Activated naive CD4-positive, alpha-beta T cell treated with anti-CD3 and anti-CD28 coated beads for 36 hours (primary cell): ENCODE data around the gene GOLT1A. TPM values are rescaled to one million over a fixed set of nuclear protein-coding genes. Genes with fewer than 3 reads are reported as not detected.

Source experiments
- CTCF ChIA-PET: fragments of 350-600 bp; sonication (Branson Sonifier 250); formaldehyde crosslinking; loops from one replicate; lab custom pipeline; 2021; ENCODE audit warnings: antibody characterized with exemption; lab: Charles Lee
- DNase-seq: peaks from one replicate; pipeline ENCODE4 v3.0.0-alpha.2; 2020
- H3K27ac Mint-ChIP-seq: one replicate; pipeline ENCODE4 v1.8.0; 2021; ENCODE audit warnings: mild to moderate bottlenecking, mixed read lengths
- H3K27me3 Mint-ChIP-seq: one replicate; pipeline ENCODE4 v1.8.0; 2021; ENCODE audit warnings: low read depth, mixed read lengths
- H3K36me3 Mint-ChIP-seq: one replicate; pipeline ENCODE4 v1.8.0; 2021; ENCODE audit warnings: low read depth, mixed read lengths
- H3K4me1 Mint-ChIP-seq: one replicate; pipeline ENCODE4 v1.8.0; 2021; ENCODE audit warnings: low read depth, mixed read lengths
- H3K4me3 Mint-ChIP-seq: one replicate; pipeline ENCODE4 v1.8.0; 2021; ENCODE audit warnings: mild to moderate bottlenecking, moderate library complexity, mixed read lengths
- H3K9me3 Mint-ChIP-seq: one replicate; pipeline ENCODE4 v1.8.0; 2021; ENCODE audit warnings: mixed read lengths
- intact Hi-C: fragments of 100-400 bp; cut with micrococcal nuclease; formaldehyde crosslinking; loops from one replicate; pipeline ENCODE4 v1.15.1; 2023
- total RNA-seq, 2 experiments: library from RNA; stranded (reverse); gene quantifications; one replicate each; pipeline ENCODE4 v1.2.3, GENCODE V29; 2021

Gene GOLT1A
- not detected for total RNA-seq

- DNase-seq, result peak; percentile 74
- Mint-ChIP-seq H3K9me3 (no peaks in the 10 kb centered on the region), H3K27ac (no peak within 1 kb of the TSS), H3K4me1 (peaks cover 5% of the 10 kb centered on the region), H3K36me3 (no peaks in the 10 kb centered on the region), H3K27me3 (no peaks in the 10 kb centered on the region), H3K4me3 (peak within 1 kb of the TSS; percentile 20)
- CTCF ChIA-PET, result interaction anchor here (0.6 to 2.0 kb wide), 12 partner anchors 9 to 300 kb away, joined by 3 to 20 read pairs (median 4); partner anchors contain the start of gene PLEKHA6
- intact Hi-C loops, result loop anchor here (1.0 kb wide), 3 partner anchors 149 to 289 kb away; no protein-coding TSS in a partner anchor
Measured at GRCh38 chr1:204213668-204214662, at the start of gene GOLT1A. Gene GOLT1A (minus strand): TSS chr1:204213988. CDS start chr1:204213906, 82 bp downstream.

GRCh38 chr1:204263254-204263910 is 49.6 kb upstream of the GOLT1A start:
- H3K27ac Mint-ChIP-seq, result no peak overlapping the region
- intact Hi-C loops, result no loop called here

GRCh38 chr1:204262506-204263253 is 48.9 kb upstream of the GOLT1A start:
- H3K27me3 Mint-ChIP-seq, result no peaks in the 10 kb centered on the region
- no peak overlapping the region for H3K27ac Mint-ChIP-seq
- H3K4me1 Mint-ChIP-seq, result no peaks in the 10 kb centered on the region
- no peaks in the 10 kb centered on the region for H3K9me3 Mint-ChIP-seq
- intact Hi-C loops, result no loop called here
- CTCF ChIA-PET, result interaction anchor here (0.6 to 1.2 kb wide), 4 partner anchors 9 to 905 kb away, joined by 3 to 6 read pairs (median 3); no protein-coding TSS in a partner anchor
- H3K36me3 Mint-ChIP-seq, result no peaks in the 10 kb centered on the region
- DNase-seq, result no peak
- no peak overlapping the region for H3K4me3 Mint-ChIP-seq

More at GRCh38 chr1:204263254-204263910, 49.6 kb upstream of the GOLT1A start:
- Mint-ChIP-seq H3K4me1 (no peaks in the 10 kb centered on the region), H3K36me3 (no peaks in the 10 kb centered on the region), H3K9me3 (no peaks in the 10 kb centered on the region), H3K27me3 (no peaks in the 10 kb centered on the region), H3K4me3 (no peak overlapping the region)
- no peak for DNase-seq
- CTCF ChIA-PET, result interaction anchor here (0.6 to 0.8 kb wide), 4 partner anchors 56 to 905 kb away, joined by 3 to 4 read pairs (median 3); no protein-coding TSS in a partner anchor

- Mint-ChIP-seq H3K9me3 (no peaks in the 10 kb centered on the region), H3K27me3 (no peaks in the 10 kb centered on the region), H3K36me3 (no peaks in the 10 kb centered on the region), H3K27ac (no peak overlapping the region), H3K4me3 (no peak overlapping the region), H3K4me1 (no peaks in the 10 kb centered on the region)
- DNase-seq, result no peak
- intact Hi-C loops, result no loop called here
- CTCF ChIA-PET, result interaction anchor here (0.7 to 1.3 kb wide), 4 partner anchors 99 to 486 kb away, joined by 3 to 6 read pairs (median 4); no protein-coding TSS in a partner anchor
Measured at GRCh38 chr1:204261746-204262505, 48.1 kb upstream of the GOLT1A start.

- Mint-ChIP-seq H3K36me3 (no peaks in the 10 kb centered on the region), H3K9me3 (no peaks in the 10 kb centered on the region), H3K4me1 (no peaks in the 10 kb centered on the region), H3K4me3 (no peak overlapping the region), H3K27me3 (no peaks in the 10 kb centered on the region), H3K27ac (no peak overlapping the region)
- DNase-seq, result no peak
- intact Hi-C loops, result no loop called here
- CTCF ChIA-PET, result interaction anchor here (0.6 to 1.3 kb wide), 3 partner anchors 99 to 315 kb away, joined by 4 to 6 read pairs (median 5); no protein-coding TSS in a partner anchor
Measured at GRCh38 chr1:204261266-204261665, 47.5 kb upstream of the GOLT1A start.

GRCh38 chr1:204260601-204261197 is 46.9 kb upstream of the GOLT1A start:
- H3K4me3 Mint-ChIP-seq, result no peak overlapping the region
- DNase-seq, result no peak
- H3K27ac Mint-ChIP-seq, result no peak overlapping the region
- no peaks in the 10 kb centered on the region for H3K27me3 Mint-ChIP-seq
- intact Hi-C loops, result no loop called here
- H3K36me3 Mint-ChIP-seq, result no peaks in the 10 kb centered on the region
- no peaks in the 10 kb centered on the region for H3K4me1 Mint-ChIP-seq
- CTCF ChIA-PET, result interaction anchor here (0.6 to 1.3 kb wide), 4 partner anchors 41 to 314 kb away, joined by 3 to 5 read pairs (median 4); no protein-coding TSS in a partner anchor
- H3K9me3 Mint-ChIP-seq, result no peaks in the 10 kb centered on the region

- Mint-ChIP-seq H3K4me1 (no peaks in the 10 kb centered on the region), H3K27me3 (no peaks in the 10 kb centered on the region), H3K4me3 (no peak overlapping the region), H3K27ac (no peak overlapping the region), H3K36me3 (no peaks in the 10 kb centered on the region), H3K9me3 (no peaks in the 10 kb centered on the region)
- intact Hi-C loops, result loop anchor here (2.0 kb wide), 1 partner anchor 243 kb away; no protein-coding TSS in a partner anchor
- CTCF ChIA-PET, result interaction anchor here (1.0 to 1.9 kb wide), 4 partner anchors 40 to 103 kb away, joined by 3 to 5 read pairs (median 4); no protein-coding TSS in a partner anchor
- no peak for DNase-seq
Measured at GRCh38 chr1:204259782-204260181, 46.0 kb upstream of the GOLT1A start.

GRCh38 chr1:204259196-204259595 is 45.4 kb upstream of the GOLT1A start:
- H3K9me3 Mint-ChIP-seq, result no peaks in the 10 kb centered on the region
- no peak overlapping the region for H3K27ac Mint-ChIP-seq
- CTCF ChIA-PET, result interaction anchor here (0.7 to 3.5 kb wide), 18 partner anchors 10 to 197 kb away, joined by 3 to 70 read pairs (median 4); partner anchors contain the start of gene PLEKHA6
- no peak for DNase-seq
- no peak overlapping the region for H3K4me3 Mint-ChIP-seq
- H3K4me1 Mint-ChIP-seq, result no peaks in the 10 kb centered on the region
- intact Hi-C loops, result loop anchor here (2.0 kb wide), 1 partner anchor 244 kb away; no protein-coding TSS in a partner anchor
- H3K36me3 Mint-ChIP-seq, result no peaks in the 10 kb centered on the region
- no peaks in the 10 kb centered on the region for H3K27me3 Mint-ChIP-seq

- peak; percentile 62 for DNase-seq
- intact Hi-C loops, result loop anchor here (1.0 to 2.0 kb wide), 3 partner anchors 105 to 244 kb away; no protein-coding TSS in a partner anchor
- Mint-ChIP-seq H3K27me3 (no peaks in the 10 kb centered on the region), H3K27ac (no peak overlapping the region), H3K4me1 (no peaks in the 10 kb centered on the region), H3K9me3 (no peaks in the 10 kb centered on the region), H3K4me3 (no peak overlapping the region), H3K36me3 (no peaks in the 10 kb centered on the region)
- CTCF ChIA-PET, result interaction anchor here (0.5 to 3.5 kb wide), 22 partner anchors 8 to 406 kb away, joined by 3 to 70 read pairs (median 3); partner anchors contain the start of gene PLEKHA6
Measured at GRCh38 chr1:204258213-204259115, 44.7 kb upstream of the GOLT1A start.

- no peaks in the 10 kb centered on the region for H3K4me1 Mint-ChIP-seq
- CTCF ChIA-PET, result interaction anchor here (1.4 to 3.5 kb wide), 4 partner anchors 9 to 105 kb away, joined by 4 to 70 read pairs (median 11); partner anchors contain the start of gene PLEKHA6
- H3K27me3 Mint-ChIP-seq, result no peaks in the 10 kb centered on the region
- no peak for DNase-seq
- H3K4me3 Mint-ChIP-seq, result no peak overlapping the region
- intact Hi-C loops, result no loop called here
- no peaks in the 10 kb centered on the region for H3K36me3 Mint-ChIP-seq
- no peaks in the 10 kb centered on the region for H3K9me3 Mint-ChIP-seq
- no peak overlapping the region for H3K27ac Mint-ChIP-seq
Measured at GRCh38 chr1:204257446-204257845, 43.7 kb upstream of the GOLT1A start.
